Measurements from ENCODE around the gene SETD3. TPM values are rescaled to one million over a fixed set of nuclear protein-coding genes. Genes with fewer than 3 reads are reported as not detected.

Gene SETD3
- total and polyA plus RNA-seq, 2 experiments from 2014 or later, result 40.7 to 68.0 TPM

DNA sequence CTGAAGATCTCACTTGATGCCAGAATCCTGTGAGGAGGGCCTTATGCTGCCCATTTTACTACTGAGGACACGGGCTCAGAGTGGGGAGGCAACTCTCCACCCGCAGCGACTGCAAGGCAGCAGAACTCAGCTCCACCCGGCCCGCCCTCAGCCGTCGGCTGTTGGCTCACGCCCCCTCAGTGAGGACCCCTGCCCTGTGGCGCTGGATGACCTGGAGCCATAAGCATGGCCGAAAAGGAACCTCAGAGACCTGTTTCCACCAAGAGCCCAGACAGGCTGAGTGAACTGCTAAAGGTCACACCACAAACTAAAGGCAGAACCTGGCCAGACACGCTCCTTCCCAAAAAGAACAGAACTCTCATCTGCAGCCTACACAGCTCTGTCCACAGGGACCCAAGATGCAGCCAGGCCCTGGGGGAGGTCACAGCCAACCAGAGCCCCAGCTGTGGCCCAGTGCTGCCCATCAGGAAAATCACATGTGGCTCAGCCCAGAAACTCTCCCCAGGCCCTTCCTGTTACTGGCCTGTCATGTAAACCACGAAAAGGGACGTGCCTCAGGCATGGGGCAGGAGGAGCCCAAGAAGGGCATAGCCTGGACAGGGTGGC is 33.4 kb upstream of the SETD3 start:
- Mint-ChIP-seq H3K27me3 (ENCODE audit: insufficient read depth, low read depth, poor library complexity) (peaks cover 9% of the 10 kb centered on the region), H3K27ac (no peak overlapping the region)
- no peaks in the 10 kb centered on the region for H3K27me3 ChIP-seq (ENCODE audit: insufficient read depth)

DNA sequence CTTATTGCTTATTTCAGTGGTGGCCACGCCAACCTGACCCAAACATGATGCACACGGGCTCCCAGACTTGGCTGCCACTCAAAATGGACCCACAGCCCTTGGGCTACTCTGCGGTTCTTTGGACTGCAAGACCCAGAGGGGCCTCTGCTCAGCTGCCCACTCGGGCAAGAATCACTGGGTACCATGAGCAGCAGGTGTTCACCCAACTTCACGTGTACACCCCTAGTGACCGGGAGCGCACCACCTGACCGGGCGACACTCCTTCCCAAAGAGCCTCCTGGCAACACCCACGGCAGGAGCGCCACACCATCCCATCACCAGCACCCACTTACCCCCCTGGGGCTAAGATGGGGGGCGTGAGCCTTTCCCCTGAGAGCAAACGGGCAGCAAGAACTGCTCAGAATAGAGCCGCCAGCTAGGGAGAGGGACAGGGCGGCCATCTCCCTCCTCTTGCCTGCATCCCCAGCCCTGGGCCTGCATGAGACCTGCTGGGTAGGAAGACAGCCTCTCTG is 32.6 kb upstream of the SETD3 start:
- peaks cover 20% of the 10 kb centered on the region for H3K36me3 Mint-ChIP-seq (ENCODE audit: low read depth)
- peaks cover 7% of the 10 kb centered on the region; the same call in 1 of the 2 replicates for H3F3A ChIP-seq (replicated peaks; ENCODE audit: low read depth)
- no peak overlapping the region for H3K27ac ChIP-seq (ENCODE audit: low read depth)
- H3K36me3 ChIP-seq (ENCODE audit: insufficient read depth), result peaks cover 3% of the 10 kb centered on the region; the same call in 1 of the 2 replicates
- H3K4me3 ChIP-seq, result no peak overlapping the region
- no peak overlapping the region for H3K27ac Mint-ChIP-seq
- no peaks in the 10 kb centered on the region for H3K9me3 Mint-ChIP-seq
- no peaks in the 10 kb centered on the region for H3K79me2 ChIP-seq (replicated peaks; ENCODE audit: insufficient read depth)
- no peak overlapping the region for H3K4me3 Mint-ChIP-seq
- H4K20me1 ChIP-seq (replicated peaks; ENCODE audit: insufficient read depth), result no peaks in the 10 kb centered on the region; the same call in 1 of the 2 replicates
- no peak for ATAC-seq
- H3K4me2 ChIP-seq, result no peak overlapping the region
- H3K9me2 ChIP-seq (ENCODE audit: insufficient read depth), result no peaks in the 10 kb centered on the region
- H3K27me3 Mint-ChIP-seq (ENCODE audit: insufficient read depth, low read depth, poor library complexity), result peaks cover 9% of the 10 kb centered on the region
- H3K4me1 Mint-ChIP-seq, result peaks cover 17% of the 10 kb centered on the region
- no peak for DNase-seq (ENCODE audit: low spot score)
- no peaks in the 10 kb centered on the region for H3K27me3 ChIP-seq (ENCODE audit: insufficient read depth)
- H2AFZ ChIP-seq, result no peak overlapping the region
- peaks cover 6% of the 10 kb centered on the region for H3K4me1 ChIP-seq (ENCODE audit: insufficient read depth)
- no peak for TF ChIP-seq POLR2AphosphoS5 (IDR thresholded peaks at IDR 0.05; ENCODE audit: low read depth)
- TF ChIP-seq, protein P1, sequence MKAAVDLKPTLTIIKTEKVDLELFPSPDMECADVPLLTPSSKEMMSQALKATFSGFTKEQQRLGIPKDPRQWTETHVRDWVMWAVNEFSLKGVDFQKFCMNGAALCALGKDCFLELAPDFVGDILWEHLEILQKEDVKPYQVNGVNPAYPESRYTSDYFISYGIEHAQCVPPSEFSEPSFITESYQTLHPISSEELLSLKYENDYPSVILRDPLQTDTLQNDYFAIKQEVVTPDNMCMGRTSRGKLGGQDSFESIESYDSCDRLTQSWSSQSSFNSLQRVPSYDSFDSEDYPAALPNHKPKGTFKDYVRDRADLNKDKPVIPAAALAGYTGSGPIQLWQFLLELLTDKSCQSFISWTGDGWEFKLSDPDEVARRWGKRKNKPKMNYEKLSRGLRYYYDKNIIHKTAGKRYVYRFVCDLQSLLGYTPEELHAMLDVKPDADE (IDR thresholded peaks at IDR 0.05), result no peak
- no peak for TF ChIP-seq JUNB (IDR thresholded peaks at IDR 0.05; ENCODE audit: unreplicated experiment)
- TF ChIP-seq CREB1 (CRISPR knock-in tag; IDR thresholded peaks at IDR 0.05; ENCODE audit: low read depth), result no peak
- no peak for TF ChIP-seq NANOG (IDR thresholded peaks at IDR 0.05; ENCODE audit: borderline replicate concordance)
- TF ChIP-seq, protein P2, sequence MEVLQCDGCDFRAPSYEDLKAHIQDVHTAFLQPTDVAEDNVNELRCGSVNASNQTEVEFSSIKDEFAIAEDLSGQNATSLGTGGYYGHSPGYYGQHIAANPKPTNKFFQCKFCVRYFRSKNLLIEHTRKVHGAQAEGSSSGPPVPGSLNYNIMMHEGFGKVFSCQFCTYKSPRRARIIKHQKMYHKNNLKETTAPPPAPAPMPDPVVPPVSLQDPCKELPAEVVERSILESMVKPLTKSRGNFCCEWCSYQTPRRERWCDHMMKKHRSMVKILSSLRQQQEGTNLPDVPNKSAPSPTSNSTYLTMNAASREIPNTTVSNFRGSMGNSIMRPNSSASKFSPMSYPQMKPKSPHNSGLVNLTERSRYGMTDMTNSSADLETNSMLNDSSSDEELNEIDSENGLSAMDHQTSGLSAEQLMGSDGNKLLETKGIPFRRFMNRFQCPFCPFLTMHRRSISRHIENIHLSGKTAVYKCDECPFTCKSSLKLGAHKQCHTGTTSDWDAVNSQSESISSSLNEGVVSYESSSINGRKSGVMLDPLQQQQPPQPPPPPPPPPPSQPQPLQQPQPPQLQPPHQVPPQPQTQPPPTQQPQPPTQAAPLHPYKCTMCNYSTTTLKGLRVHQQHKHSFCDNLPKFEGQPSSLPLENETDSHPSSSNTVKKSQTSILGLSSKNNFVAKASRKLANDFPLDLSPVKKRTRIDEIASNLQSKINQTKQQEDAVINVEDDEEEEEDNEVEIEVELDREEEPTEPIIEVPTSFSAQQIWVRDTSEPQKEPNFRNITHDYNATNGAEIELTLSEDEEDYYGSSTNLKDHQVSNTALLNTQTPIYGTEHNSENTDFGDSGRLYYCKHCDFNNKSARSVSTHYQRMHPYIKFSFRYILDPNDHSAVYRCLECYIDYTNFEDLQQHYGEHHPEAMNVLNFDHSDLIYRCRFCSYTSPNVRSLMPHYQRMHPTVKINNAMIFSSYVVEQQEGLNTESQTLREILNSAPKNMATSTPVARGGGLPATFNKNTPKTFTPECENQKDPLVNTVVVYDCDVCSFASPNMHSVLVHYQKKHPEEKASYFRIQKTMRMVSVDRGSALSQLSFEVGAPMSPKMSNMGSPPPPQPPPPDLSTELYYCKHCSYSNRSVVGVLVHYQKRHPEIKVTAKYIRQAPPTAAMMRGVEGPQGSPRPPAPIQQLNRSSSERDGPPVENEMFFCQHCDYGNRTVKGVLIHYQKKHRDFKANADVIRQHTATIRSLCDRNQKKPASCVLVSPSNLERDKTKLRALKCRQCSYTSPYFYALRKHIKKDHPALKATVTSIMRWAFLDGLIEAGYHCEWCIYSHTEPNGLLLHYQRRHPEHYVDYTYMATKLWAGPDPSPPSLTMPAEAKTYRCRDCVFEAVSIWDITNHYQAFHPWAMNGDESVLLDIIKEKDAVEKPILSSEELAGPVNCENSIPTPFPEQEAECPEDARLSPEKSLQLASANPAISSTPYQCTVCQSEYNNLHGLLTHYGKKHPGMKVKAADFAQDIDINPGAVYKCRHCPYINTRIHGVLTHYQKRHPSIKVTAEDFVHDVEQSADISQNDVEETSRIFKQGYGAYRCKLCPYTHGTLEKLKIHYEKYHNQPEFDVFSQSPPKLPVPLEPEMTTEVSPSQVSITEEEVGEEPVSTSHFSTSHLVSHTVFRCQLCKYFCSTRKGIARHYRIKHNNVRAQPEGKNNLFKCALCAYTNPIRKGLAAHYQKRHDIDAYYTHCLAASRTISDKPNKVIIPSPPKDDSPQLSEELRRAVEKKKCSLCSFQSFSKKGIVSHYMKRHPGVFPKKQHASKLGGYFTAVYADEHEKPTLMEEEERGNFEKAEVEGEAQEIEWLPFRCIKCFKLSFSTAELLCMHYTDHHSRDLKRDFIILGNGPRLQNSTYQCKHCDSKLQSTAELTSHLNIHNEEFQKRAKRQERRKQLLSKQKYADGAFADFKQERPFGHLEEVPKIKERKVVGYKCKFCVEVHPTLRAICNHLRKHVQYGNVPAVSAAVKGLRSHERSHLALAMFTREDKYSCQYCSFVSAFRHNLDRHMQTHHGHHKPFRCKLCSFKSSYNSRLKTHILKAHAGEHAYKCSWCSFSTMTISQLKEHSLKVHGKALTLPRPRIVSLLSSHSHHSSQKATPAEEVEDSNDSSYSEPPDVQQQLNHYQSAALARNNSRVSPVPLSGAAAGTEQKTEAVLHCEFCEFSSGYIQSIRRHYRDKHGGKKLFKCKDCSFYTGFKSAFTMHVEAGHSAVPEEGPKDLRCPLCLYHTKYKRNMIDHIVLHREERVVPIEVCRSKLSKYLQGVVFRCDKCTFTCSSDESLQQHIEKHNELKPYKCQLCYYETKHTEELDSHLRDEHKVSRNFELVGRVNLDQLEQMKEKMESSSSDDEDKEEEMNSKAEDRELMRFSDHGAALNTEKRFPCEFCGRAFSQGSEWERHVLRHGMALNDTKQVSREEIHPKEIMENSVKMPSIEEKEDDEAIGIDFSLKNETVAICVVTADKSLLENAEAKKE (CRISPR knock-in tag; IDR thresholded peaks at IDR 0.05), result no peak
- no peak for TF ChIP-seq EZH2 (IDR thresholded peaks at IDR 0.05; ENCODE audit: low read depth, unreplicated experiment)
- TF ChIP-seq, protein P3, sequence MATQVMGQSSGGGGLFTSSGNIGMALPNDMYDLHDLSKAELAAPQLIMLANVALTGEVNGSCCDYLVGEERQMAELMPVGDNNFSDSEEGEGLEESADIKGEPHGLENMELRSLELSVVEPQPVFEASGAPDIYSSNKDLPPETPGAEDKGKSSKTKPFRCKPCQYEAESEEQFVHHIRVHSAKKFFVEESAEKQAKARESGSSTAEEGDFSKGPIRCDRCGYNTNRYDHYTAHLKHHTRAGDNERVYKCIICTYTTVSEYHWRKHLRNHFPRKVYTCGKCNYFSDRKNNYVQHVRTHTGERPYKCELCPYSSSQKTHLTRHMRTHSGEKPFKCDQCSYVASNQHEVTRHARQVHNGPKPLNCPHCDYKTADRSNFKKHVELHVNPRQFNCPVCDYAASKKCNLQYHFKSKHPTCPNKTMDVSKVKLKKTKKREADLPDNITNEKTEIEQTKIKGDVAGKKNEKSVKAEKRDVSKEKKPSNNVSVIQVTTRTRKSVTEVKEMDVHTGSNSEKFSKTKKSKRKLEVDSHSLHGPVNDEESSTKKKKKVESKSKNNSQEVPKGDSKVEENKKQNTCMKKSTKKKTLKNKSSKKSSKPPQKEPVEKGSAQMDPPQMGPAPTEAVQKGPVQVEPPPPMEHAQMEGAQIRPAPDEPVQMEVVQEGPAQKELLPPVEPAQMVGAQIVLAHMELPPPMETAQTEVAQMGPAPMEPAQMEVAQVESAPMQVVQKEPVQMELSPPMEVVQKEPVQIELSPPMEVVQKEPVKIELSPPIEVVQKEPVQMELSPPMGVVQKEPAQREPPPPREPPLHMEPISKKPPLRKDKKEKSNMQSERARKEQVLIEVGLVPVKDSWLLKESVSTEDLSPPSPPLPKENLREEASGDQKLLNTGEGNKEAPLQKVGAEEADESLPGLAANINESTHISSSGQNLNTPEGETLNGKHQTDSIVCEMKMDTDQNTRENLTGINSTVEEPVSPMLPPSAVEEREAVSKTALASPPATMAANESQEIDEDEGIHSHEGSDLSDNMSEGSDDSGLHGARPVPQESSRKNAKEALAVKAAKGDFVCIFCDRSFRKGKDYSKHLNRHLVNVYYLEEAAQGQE (IDR thresholded peaks at IDR 0.05; ENCODE audit: unreplicated experiment), result no peak

More for the DNA sequence above, 33.4 kb upstream of the SETD3 start:
- no peaks in the 10 kb centered on the region; the same call in none of the 2 replicates for H4K20me1 ChIP-seq (replicated peaks; ENCODE audit: insufficient read depth)
- H3K79me2 ChIP-seq (replicated peaks; ENCODE audit: insufficient read depth), result no peaks in the 10 kb centered on the region
- H3K4me1 ChIP-seq (ENCODE audit: insufficient read depth), result peaks cover 6% of the 10 kb centered on the region
- H3K9me2 ChIP-seq (ENCODE audit: insufficient read depth), result no peaks in the 10 kb centered on the region
- TF ChIP-seq JUNB (IDR thresholded peaks at IDR 0.05; ENCODE audit: unreplicated experiment), result no peak
- peaks cover 13% of the 10 kb centered on the region for H3K36me3 Mint-ChIP-seq (ENCODE audit: low read depth)
- H3F3A ChIP-seq (replicated peaks; ENCODE audit: low read depth), result peaks cover 4% of the 10 kb centered on the region; the same call in 1 of the 2 replicates
- no peak overlapping the region for H3K4me3 ChIP-seq
- no peak overlapping the region for H2AFZ ChIP-seq
- no peak overlapping the region for H3K27ac ChIP-seq (ENCODE audit: low read depth)
- DNase-seq (ENCODE audit: low spot score), result no peak
- H3K4me1 Mint-ChIP-seq, result peaks cover 16% of the 10 kb centered on the region
- no peaks in the 10 kb centered on the region for H3K9me3 Mint-ChIP-seq
- ATAC-seq, result no peak
- H3K4me2 ChIP-seq, result no peak overlapping the region
- no peak overlapping the region for H3K4me3 Mint-ChIP-seq
- no peaks in the 10 kb centered on the region for H3K36me3 ChIP-seq (ENCODE audit: insufficient read depth)
